GM23248 (cell line): ENCODE measurements around the gene PARP8.

ENCODE experiments used
- EZH2 ChIP-seq: fragments of 200-600 bp; sonication (generic); IDR thresholded peaks from 2 replicates; pipeline ENCODE4 v1.6.1; 2018; ENCODE audit warnings: antibody characterized with exemption, mild to moderate bottlenecking; ENCODE audit not compliant: insufficient read depth, poor library complexity, severe bottlenecking
- EZH2phosphoT487 ChIP-seq: fragments of 200-600 bp; sonication (generic); IDR thresholded peaks from 2 replicates; pipeline ENCODE4 v1.6.1; 2018; ENCODE audit warnings: antibody characterized with exemption, moderate library complexity, mild to moderate bottlenecking, low read depth; ENCODE audit not compliant: insufficient read depth

- TF ChIP-seq EZH2 (no peak), EZH2phosphoT487 (no peak)
Observed at GRCh38 chr5:50646591-50646990, 19.8 kb upstream of the PARP8 start.
